ENCODE data around the gene MLN.

The MLN gene

GRCh38 chr6:33789550-33789895, 14.3 kb downstream of the MLN start:
- Mint-ChIP-seq H3K36me3 (peaks cover 5% of the 10 kb centered on the region), H3K27me3 (no peaks in the 10 kb centered on the region), H3K4me1 (peaks cover 46% of the 10 kb centered on the region), H3K27ac (peak overlapping the region; percentile 89), H3K9me3 (no peaks in the 10 kb centered on the region), H3K4me3 (peak overlapping the region; percentile 84)

GRCh38 chr6:33788694-33789549, 14.9 kb downstream of the MLN start, which contains the start of gene LEMD2:
TSS of gene LEMD2 (minus strand) at chr6:33789130. CDS start at chr6:33789116, 14 bp downstream.
- Mint-ChIP-seq H3K4me3 (peak within 1 kb of the TSS; percentile 93), H3K27me3 (no peaks in the 10 kb centered on the region), H3K9me3 (no peaks in the 10 kb centered on the region), H3K36me3 (peaks cover 5% of the 10 kb centered on the region), H3K4me1 (peaks cover 52% of the 10 kb centered on the region), H3K27ac (peak within 1 kb of the TSS; percentile 97)

- Mint-ChIP-seq H3K27ac (peak overlapping the region; percentile 97), H3K27me3 (no peaks in the 10 kb centered on the region), H3K4me3 (peak overlapping the region; percentile 93), H3K9me3 (no peaks in the 10 kb centered on the region), H3K36me3 (peaks cover 5% of the 10 kb centered on the region), H3K4me1 (peaks cover 55% of the 10 kb centered on the region)
These were observed 15.7 kb downstream of the MLN start for GRCh38 chr6:33787954-33788693.

- peaks cover 58% of the 10 kb centered on the region for H3K4me1 Mint-ChIP-seq
- H3K36me3 Mint-ChIP-seq: peaks cover 5% of the 10 kb centered on the region
These were observed 16.4 kb downstream of the MLN start for GRCh38 chr6:33787346-33787953.

GRCh38 chr6:33786736-33787135, 17.1 kb downstream of the MLN start:
- H3K36me3 Mint-ChIP-seq: peaks cover 7% of the 10 kb centered on the region
- no peaks in the 10 kb centered on the region for H3K27me3 Mint-ChIP-seq
- peak overlapping the region; percentile 12 for H3K27ac Mint-ChIP-seq
- H3K4me3 Mint-ChIP-seq: peak overlapping the region; percentile 93
- H3K9me3 Mint-ChIP-seq: no peaks in the 10 kb centered on the region
- peaks cover 62% of the 10 kb centered on the region for H3K4me1 Mint-ChIP-seq

More at GRCh38 chr6:33787346-33787953, 16.4 kb downstream of the MLN start:
- Mint-ChIP-seq H3K27ac (peak overlapping the region; percentile 97), H3K4me3 (peak overlapping the region; percentile 93), H3K9me3 (no peaks in the 10 kb centered on the region), H3K27me3 (no peaks in the 10 kb centered on the region)

GRCh38 chr6:33785778-33786177, 18.0 kb downstream of the MLN start:
- Mint-ChIP-seq H3K36me3 (peaks cover 7% of the 10 kb centered on the region), H3K27me3 (no peaks in the 10 kb centered on the region), H3K4me1 (peaks cover 62% of the 10 kb centered on the region), H3K9me3 (no peaks in the 10 kb centered on the region), H3K27ac (peak overlapping the region; percentile 68), H3K4me3 (peak overlapping the region; percentile 93)

GRCh38 chr6:33784787-33785186, 19.0 kb downstream of the MLN start:
- Mint-ChIP-seq H3K27me3 (no peaks in the 10 kb centered on the region), H3K4me1 (peaks cover 61% of the 10 kb centered on the region), H3K9me3 (no peaks in the 10 kb centered on the region), H3K27ac (no peak overlapping the region), H3K4me3 (peak overlapping the region; percentile 93), H3K36me3 (peaks cover 10% of the 10 kb centered on the region)

GRCh38 chr6:33783781-33784520, 19.9 kb downstream of the MLN start:
- H3K36me3 Mint-ChIP-seq: peaks cover 10% of the 10 kb centered on the region
- peak overlapping the region; percentile 19 for H3K27ac Mint-ChIP-seq
- H3K27me3 Mint-ChIP-seq: no peaks in the 10 kb centered on the region
- no peaks in the 10 kb centered on the region for H3K9me3 Mint-ChIP-seq
- no peak overlapping the region for H3K4me3 Mint-ChIP-seq
- H3K4me1 Mint-ChIP-seq: peaks cover 52% of the 10 kb centered on the region

- Mint-ChIP-seq H3K27ac (peak overlapping the region; percentile 17), H3K36me3 (peaks cover 10% of the 10 kb centered on the region), H3K9me3 (no peaks in the 10 kb centered on the region), H3K27me3 (no peaks in the 10 kb centered on the region), H3K4me1 (peaks cover 46% of the 10 kb centered on the region), H3K4me3 (no peak overlapping the region)
These were observed 21.2 kb downstream of the MLN start for GRCh38 chr6:33782561-33782960.

- Mint-ChIP-seq H3K27me3 (no peaks in the 10 kb centered on the region), H3K9me3 (no peaks in the 10 kb centered on the region), H3K27ac (peak overlapping the region; percentile 51), H3K36me3 (peaks cover 11% of the 10 kb centered on the region), H3K4me1 (peaks cover 34% of the 10 kb centered on the region), H3K4me3 (no peak overlapping the region)
These were observed 22.4 kb downstream of the MLN start for GRCh38 chr6:33781131-33781975.

- no peak overlapping the region for H3K27ac Mint-ChIP-seq
These were observed 23.9 kb downstream of the MLN start for GRCh38 chr6:33779895-33780294.

GRCh38 chr6:33779290-33779689, 24.5 kb downstream of the MLN start:
- no peaks in the 10 kb centered on the region for H3K9me3 Mint-ChIP-seq
- no peak overlapping the region for H3K27ac Mint-ChIP-seq
- no peak overlapping the region for H3K4me3 Mint-ChIP-seq

More at GRCh38 chr6:33779895-33780294, 23.9 kb downstream of the MLN start:
- no peak overlapping the region for H3K4me3 Mint-ChIP-seq
- peaks cover 20% of the 10 kb centered on the region for H3K4me1 Mint-ChIP-seq
- no peaks in the 10 kb centered on the region for H3K27me3 Mint-ChIP-seq
- H3K9me3 Mint-ChIP-seq: no peaks in the 10 kb centered on the region
- peaks cover 9% of the 10 kb centered on the region for H3K36me3 Mint-ChIP-seq

GRCh38 chr6:33778444-33779121, 25.2 kb downstream of the MLN start:
- Mint-ChIP-seq H3K27ac (no peak overlapping the region), H3K27me3 (no peaks in the 10 kb centered on the region), H3K9me3 (no peaks in the 10 kb centered on the region), H3K4me1 (peaks cover 8% of the 10 kb centered on the region), H3K4me3 (no peak overlapping the region), H3K36me3 (peaks cover 10% of the 10 kb centered on the region)

More at GRCh38 chr6:33779290-33779689, 24.5 kb downstream of the MLN start:
- no peaks in the 10 kb centered on the region for H3K27me3 Mint-ChIP-seq
- H3K36me3 Mint-ChIP-seq: peaks cover 10% of the 10 kb centered on the region
- H3K4me1 Mint-ChIP-seq: peaks cover 14% of the 10 kb centered on the region

Measured in activated naive CD4-positive, alpha-beta T cell treated with anti-CD3 and anti-CD28 coated beads, Interleukin-2, amount 50 U/mL, for 24 hours (primary cell).